ENCODE data around the gene GGT6. TPM values are rescaled to one million over a fixed set of nuclear protein-coding genes. Genes with fewer than 3 reads are reported as not detected.
"Not testable (repeated sequence)": the region's sequence is repeated elsewhere in the genome, so short reads cannot be mapped to it uniquely, and the experiment has no call there.

Gene GGT6
- total RNA-seq, 2 experiments from 2014 or later: not detected

- H3K9me3 Mint-ChIP-seq: peaks cover 1% of the 10 kb centered on the region
- peaks cover 2% of the 10 kb centered on the region for H3K27me3 Mint-ChIP-seq (ENCODE audit: low read depth)
- peaks cover 3% of the 10 kb centered on the region for H3K4me1 Mint-ChIP-seq (ENCODE audit: low read depth)
- intact Hi-C loops (cut with micrococcal nuclease): no loop called here
- DNase-seq: no peak
- no peak overlapping the region for H3K27ac Mint-ChIP-seq
- no peaks in the 10 kb centered on the region for H3K36me3 Mint-ChIP-seq (ENCODE audit: low read depth)
- CTCF ChIA-PET: no interaction called here
- no peak overlapping the region for H3K4me3 Mint-ChIP-seq
Measured at GRCh38 chr17:4598776-4599504, 38.6 kb upstream of the GGT6 start.

- no peak overlapping the region for H3K4me3 Mint-ChIP-seq
- H3K9me3 Mint-ChIP-seq: peaks cover 1% of the 10 kb centered on the region
- DNase-seq: no peak
- CTCF ChIA-PET: interaction anchor here (1.0 kb wide), 1 partner anchor 31 kb away, joined by 3 read pairs; no protein-coding TSS in a partner anchor
- peaks cover 3% of the 10 kb centered on the region for H3K4me1 Mint-ChIP-seq (ENCODE audit: low read depth)
- no peaks in the 10 kb centered on the region for H3K36me3 Mint-ChIP-seq (ENCODE audit: low read depth)
- intact Hi-C loops (cut with micrococcal nuclease): no loop called here
- no peak overlapping the region for H3K27ac Mint-ChIP-seq
- H3K27me3 Mint-ChIP-seq (ENCODE audit: low read depth): peaks cover 2% of the 10 kb centered on the region
Measured at GRCh38 chr17:4597975-4598374, 37.6 kb upstream of the GGT6 start.

- intact Hi-C loops (cut with micrococcal nuclease): no loop called here
- H3K36me3 Mint-ChIP-seq (ENCODE audit: low read depth): no peaks in the 10 kb centered on the region
- peaks cover 1% of the 10 kb centered on the region for H3K9me3 Mint-ChIP-seq
- no peak overlapping the region for H3K4me3 Mint-ChIP-seq
- CTCF ChIA-PET: interaction anchor here (0.6 kb wide), 2 partner anchors 15 to 146 kb away, joined by 3 to 5 read pairs; no protein-coding TSS in a partner anchor
- H3K4me1 Mint-ChIP-seq (ENCODE audit: low read depth): peaks cover 3% of the 10 kb centered on the region
- DNase-seq: no peak
- H3K27ac Mint-ChIP-seq: no peak overlapping the region
- peaks cover 2% of the 10 kb centered on the region for H3K27me3 Mint-ChIP-seq (ENCODE audit: low read depth)
Measured at GRCh38 chr17:4596636-4597380, 36.4 kb upstream of the GGT6 start.

GRCh38 chr17:4595685-4596342 lies 35.4 kb upstream of the GGT6 start:
- H3K9me3 Mint-ChIP-seq; H3K27me3 Mint-ChIP-seq (ENCODE audit: low read depth); H3K36me3 Mint-ChIP-seq (ENCODE audit: low read depth); H3K4me1 Mint-ChIP-seq (ENCODE audit: low read depth); H3K27ac Mint-ChIP-seq; DNase-seq; H3K4me3 Mint-ChIP-seq; CTCF ChIA-PET; intact Hi-C loops (cut with micrococcal nuclease): not testable (repeated sequence)

GRCh38 chr17:4594931-4595684 lies 34.7 kb upstream of the GGT6 start:
- peak; percentile 43 for DNase-seq
- H3K9me3 Mint-ChIP-seq: no peaks in the 10 kb centered on the region
- CTCF ChIA-PET: no interaction called here
- H3K27me3 Mint-ChIP-seq (ENCODE audit: low read depth): peaks cover 2% of the 10 kb centered on the region
- intact Hi-C loops (cut with micrococcal nuclease): no loop called here
- no peak overlapping the region for H3K27ac Mint-ChIP-seq
- peaks cover 3% of the 10 kb centered on the region for H3K4me1 Mint-ChIP-seq (ENCODE audit: low read depth)
- H3K4me3 Mint-ChIP-seq: no peak overlapping the region
- no peaks in the 10 kb centered on the region for H3K36me3 Mint-ChIP-seq (ENCODE audit: low read depth)

GRCh38 chr17:4594406-4594805 lies 34.0 kb upstream of the GGT6 start:
- H3K27me3 Mint-ChIP-seq (ENCODE audit: low read depth): peaks cover 2% of the 10 kb centered on the region
- H3K27ac Mint-ChIP-seq: no peak overlapping the region
- CTCF ChIA-PET: no interaction called here

GRCh38 chr17:4593021-4593421 lies 32.6 kb upstream of the GGT6 start:
- Mint-ChIP-seq H3K4me1 (ENCODE audit: low read depth) (peaks cover 3% of the 10 kb centered on the region), H3K4me3 (no peak overlapping the region), H3K36me3 (ENCODE audit: low read depth) (no peaks in the 10 kb centered on the region), H3K27ac (no peak overlapping the region), H3K27me3 (ENCODE audit: low read depth) (peaks cover 2% of the 10 kb centered on the region), H3K9me3 (no peaks in the 10 kb centered on the region)
- intact Hi-C loops (cut with micrococcal nuclease): no loop called here
- CTCF ChIA-PET: interaction anchor here (0.6 to 1.2 kb wide), 2 partner anchors 26 to 464 kb away, joined by 3 read pairs; no protein-coding TSS in a partner anchor
- no peak for DNase-seq

More at GRCh38 chr17:4594406-4594805, 34.0 kb upstream of the GGT6 start:
- no peak overlapping the region for H3K4me3 Mint-ChIP-seq
- no peak for DNase-seq
- H3K36me3 Mint-ChIP-seq (ENCODE audit: low read depth): no peaks in the 10 kb centered on the region
- intact Hi-C loops (cut with micrococcal nuclease): no loop called here
- no peaks in the 10 kb centered on the region for H3K9me3 Mint-ChIP-seq
- peaks cover 3% of the 10 kb centered on the region for H3K4me1 Mint-ChIP-seq (ENCODE audit: low read depth)

- peaks cover 3% of the 10 kb centered on the region for H3K4me1 Mint-ChIP-seq (ENCODE audit: low read depth)
- H3K36me3 Mint-ChIP-seq (ENCODE audit: low read depth): no peaks in the 10 kb centered on the region
- no peaks in the 10 kb centered on the region for H3K9me3 Mint-ChIP-seq
- H3K27ac Mint-ChIP-seq: no peak overlapping the region
- H3K27me3 Mint-ChIP-seq (ENCODE audit: low read depth): peaks cover 2% of the 10 kb centered on the region
- CTCF ChIA-PET: interaction anchor here (0.6 to 1.2 kb wide), 2 partner anchors 26 to 464 kb away, joined by 3 read pairs; no protein-coding TSS in a partner anchor
- no peak for DNase-seq
- H3K4me3 Mint-ChIP-seq: no peak overlapping the region
- intact Hi-C loops (cut with micrococcal nuclease): no loop called here
Measured at GRCh38 chr17:4592240-4593005, 32.0 kb upstream of the GGT6 start.

- Mint-ChIP-seq H3K4me3 (no peak overlapping the region), H3K27me3 (ENCODE audit: low read depth) (peaks cover 4% of the 10 kb centered on the region), H3K9me3 (no peaks in the 10 kb centered on the region), H3K27ac (no peak overlapping the region), H3K36me3 (ENCODE audit: low read depth) (no peaks in the 10 kb centered on the region), H3K4me1 (ENCODE audit: low read depth) (peaks cover 3% of the 10 kb centered on the region)
- no peak for DNase-seq
- intact Hi-C loops (cut with micrococcal nuclease): no loop called here
- CTCF ChIA-PET: no interaction called here
Measured at GRCh38 chr17:4591529-4591928, 31.2 kb upstream of the GGT6 start.

- Mint-ChIP-seq H3K36me3 (ENCODE audit: low read depth) (no peaks in the 10 kb centered on the region), H3K9me3 (no peaks in the 10 kb centered on the region), H3K27me3 (ENCODE audit: low read depth) (peaks cover 6% of the 10 kb centered on the region), H3K27ac (no peak overlapping the region), H3K4me1 (ENCODE audit: low read depth) (peaks cover 3% of the 10 kb centered on the region), H3K4me3 (no peak overlapping the region)
- DNase-seq: no peak
- CTCF ChIA-PET: interaction anchor here (1.6 kb wide), 1 partner anchor 24 kb away, joined by 6 read pairs; no protein-coding TSS in a partner anchor
- intact Hi-C loops (cut with micrococcal nuclease): no loop called here
Measured at GRCh38 chr17:4590981-4591453, 30.6 kb upstream of the GGT6 start.

- H3K36me3 Mint-ChIP-seq (ENCODE audit: low read depth); H3K27ac Mint-ChIP-seq; H3K9me3 Mint-ChIP-seq; DNase-seq; H3K4me1 Mint-ChIP-seq (ENCODE audit: low read depth); H3K4me3 Mint-ChIP-seq; intact Hi-C loops (cut with micrococcal nuclease): not testable (repeated sequence)
- H3K27me3 Mint-ChIP-seq (ENCODE audit: low read depth): peaks cover 13% of the 10 kb centered on the region
- CTCF ChIA-PET: interaction anchor here (1.6 kb wide), 1 partner anchor 23 kb away, joined by 6 read pairs; no protein-coding TSS in a partner anchor
Measured at GRCh38 chr17:4590042-4590441, 29.7 kb upstream of the GGT6 start.

Measured in activated naive CD4-positive, alpha-beta T cell treated with anti-CD3 and anti-CD28 coated beads for 36 hours (primary cell).